Activated CD8-positive, alpha-beta memory T cell treated with anti-CD3 and anti-CD28 coated beads, Interleukin-2, amount 50 U/mL, for 1 hour (primary cell): ENCODE results near the gene SFRP5.

Experiments
- DNase-seq: peaks from one replicate; pipeline ENCODE4 v3.0.0-alpha.2; 2020; ENCODE audit errors: extremely low read depth

The SFRP5 gene

DNA sequence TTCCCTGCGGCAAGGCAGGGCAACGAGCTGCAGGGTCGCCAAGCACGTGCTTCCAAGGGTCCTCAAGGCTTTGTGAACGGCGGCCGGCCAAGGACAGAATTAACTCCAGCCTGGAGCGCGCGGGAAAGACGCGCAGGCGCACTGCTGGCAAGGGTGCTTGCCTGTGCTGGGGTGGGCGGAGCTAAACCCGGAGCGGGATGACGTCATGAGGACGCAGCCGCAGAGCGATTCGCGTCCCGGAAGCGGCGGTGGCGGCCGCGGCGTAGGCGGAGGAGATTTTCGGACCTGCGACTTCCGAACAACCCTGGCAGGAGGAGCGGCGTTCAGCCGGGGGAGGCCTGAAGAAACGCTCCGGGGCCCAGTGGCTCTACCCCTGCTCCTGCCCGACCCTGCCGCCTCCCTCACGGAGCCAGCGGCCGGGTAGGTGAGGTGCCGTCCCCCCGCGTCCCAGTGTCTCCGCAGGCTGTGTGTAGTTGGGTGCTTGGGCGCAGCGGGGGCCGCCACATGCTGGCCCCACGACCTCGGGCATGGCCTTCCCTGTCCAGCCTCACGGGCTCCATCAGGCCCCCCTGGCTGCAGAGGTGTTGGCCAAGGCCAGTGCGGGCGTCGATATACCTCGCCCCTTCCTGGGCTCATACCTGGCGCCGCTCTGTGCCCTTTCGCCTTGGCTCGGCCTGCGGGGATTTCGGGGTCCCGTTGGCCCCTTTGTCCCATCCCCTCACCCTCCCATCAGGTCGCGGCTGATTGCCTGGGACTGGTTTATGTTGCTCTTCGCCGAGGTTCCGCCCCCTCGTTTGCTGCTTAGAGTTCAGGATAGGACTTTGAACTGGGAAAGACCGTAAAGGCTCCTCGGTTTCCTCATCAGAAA, 34.7 kb downstream of the SFRP5 start, which contains the start of gene ZFYVE27:
ZFYVE27 (plus strand) TSS at position 227 of the 868 bp plus-strand sequence. CDS start 1,350 bp downstream, outside the sequence.
- DNase-seq = peak; percentile 87

DNA sequence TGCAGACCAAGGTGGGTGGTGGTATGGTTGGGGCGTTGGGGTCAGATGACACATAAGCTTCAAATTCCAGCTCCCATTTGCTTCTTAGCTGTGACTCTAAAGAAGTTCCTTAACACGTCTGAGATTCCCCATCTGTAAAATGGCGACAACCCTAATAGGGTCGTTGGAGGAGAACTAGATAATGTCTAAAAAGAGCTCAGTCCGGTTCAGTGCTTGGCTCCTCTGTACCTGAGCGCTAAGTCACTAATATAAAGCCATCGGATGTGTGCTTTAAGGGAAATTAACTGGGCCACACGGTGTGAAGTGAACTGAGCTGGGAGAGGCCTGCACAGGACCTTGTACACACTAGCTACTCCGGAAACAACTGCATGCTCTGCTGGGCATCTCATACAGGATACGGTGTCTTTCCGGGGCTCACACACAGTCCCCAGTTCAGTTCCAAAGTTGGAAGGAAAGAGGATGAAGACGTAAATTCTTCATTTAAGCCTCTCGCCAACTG, 35.3 kb downstream of the SFRP5 start:
- no peak for DNase-seq

DNA sequence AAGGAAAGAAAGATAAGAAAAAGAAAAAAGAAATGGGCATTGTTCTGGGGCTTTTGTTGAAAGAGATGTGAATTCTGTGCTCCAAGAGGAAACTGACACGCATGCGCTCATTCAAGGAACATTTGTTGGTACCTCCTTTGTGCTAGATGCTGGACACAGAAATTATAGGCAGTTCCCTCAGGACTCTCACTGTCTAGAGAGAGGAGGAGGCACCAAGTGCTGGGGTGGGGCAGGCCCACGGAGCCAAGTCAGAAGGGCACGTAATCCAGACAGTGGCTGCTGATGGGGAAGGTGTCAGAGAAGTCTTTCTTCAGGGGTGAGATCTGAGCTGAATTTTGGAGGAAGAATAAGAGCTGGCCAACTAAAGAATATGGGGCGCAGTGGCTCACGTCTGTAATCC, 37.8 kb downstream of the SFRP5 start:
- DNase-seq = no peak

DNA sequence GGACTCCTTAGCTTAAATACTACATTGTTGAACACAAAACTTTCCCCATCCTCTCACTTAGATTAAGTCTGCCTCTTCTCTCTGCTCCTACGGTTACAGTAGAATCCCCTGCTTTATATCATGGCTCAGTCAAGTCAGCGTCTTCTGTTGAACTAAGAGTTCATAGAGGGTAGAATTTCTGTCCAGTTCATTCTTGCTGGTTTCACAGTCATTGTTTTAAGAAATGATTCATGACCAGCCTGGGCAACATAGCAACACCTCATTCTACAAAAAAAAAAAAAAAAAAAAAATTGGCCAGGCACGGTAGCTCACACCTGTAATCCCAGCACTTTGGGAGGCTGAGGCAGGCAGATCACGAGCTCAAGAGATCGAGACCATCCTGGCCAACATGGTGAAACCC, 38.5 kb downstream of the SFRP5 start:
- no peak for DNase-seq

DNA sequence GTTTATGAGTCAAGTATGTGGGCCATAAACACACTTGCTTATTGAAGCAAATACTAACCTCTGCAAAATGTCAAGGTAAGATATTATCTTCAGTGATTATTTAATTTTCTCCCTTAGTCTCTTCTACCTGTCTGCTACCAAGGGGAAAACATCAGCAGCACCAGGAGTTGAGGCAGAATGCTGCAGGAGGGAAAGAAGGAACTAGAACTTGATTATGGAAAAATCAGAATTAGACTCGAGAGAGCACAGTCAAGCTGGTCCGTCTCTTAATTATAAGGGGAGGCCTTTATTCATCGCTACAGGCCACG, 39.8 kb downstream of the SFRP5 start:
- no peak for DNase-seq

DNA sequence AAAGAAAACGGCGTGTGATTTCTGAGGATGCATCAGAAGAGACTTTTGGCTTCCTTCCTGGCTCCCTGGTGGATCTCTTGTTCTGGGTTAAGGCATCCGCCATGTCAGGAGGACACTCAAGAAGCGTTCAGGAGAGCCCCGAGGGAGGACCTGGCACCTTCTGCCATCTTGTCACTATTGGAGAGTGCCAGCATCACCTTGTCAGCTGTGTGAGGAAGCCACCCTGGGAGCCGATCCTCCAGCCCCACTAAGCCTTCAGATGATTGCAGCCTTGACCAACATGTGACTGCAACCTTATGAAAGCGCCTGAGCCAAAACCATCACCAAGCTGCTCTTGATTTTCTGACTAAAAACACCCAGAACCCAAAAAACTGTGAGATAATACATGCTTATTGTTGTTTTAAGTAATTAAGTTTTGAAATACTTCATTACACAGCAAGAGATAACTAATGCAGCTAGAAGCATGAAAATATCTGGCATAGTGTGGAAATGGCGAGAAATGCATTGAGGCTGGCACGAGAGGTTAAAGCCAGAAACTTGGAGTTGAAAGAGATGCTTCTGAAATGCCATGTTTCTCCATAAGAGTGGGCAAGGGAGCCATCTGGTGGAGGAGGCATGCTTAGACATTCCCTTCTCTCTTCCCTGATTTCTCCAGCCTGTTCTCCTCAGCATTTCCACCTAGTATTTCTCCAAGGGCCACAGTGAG, 40.3 kb downstream of the SFRP5 start:
- no peak for DNase-seq

DNA sequence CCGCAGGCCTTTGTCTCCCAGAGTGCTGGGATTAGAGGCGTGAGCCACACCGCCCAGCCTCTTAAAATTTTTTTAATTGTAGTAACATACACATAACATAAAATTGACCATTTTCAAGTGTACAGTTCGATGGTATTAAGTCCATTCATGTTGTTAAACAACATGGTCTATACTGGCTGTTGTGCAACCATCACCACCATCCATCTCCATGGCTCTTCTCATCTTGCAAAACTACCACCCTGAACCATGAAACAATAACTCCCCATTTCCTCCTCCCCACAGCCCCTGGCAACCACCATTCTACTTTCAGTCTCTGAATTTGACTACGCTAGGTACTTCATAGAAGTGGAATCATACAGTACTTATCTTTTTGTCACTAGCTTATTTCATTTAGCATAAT, 42.8 kb downstream of the SFRP5 start:
- DNase-seq = no peak

DNA sequence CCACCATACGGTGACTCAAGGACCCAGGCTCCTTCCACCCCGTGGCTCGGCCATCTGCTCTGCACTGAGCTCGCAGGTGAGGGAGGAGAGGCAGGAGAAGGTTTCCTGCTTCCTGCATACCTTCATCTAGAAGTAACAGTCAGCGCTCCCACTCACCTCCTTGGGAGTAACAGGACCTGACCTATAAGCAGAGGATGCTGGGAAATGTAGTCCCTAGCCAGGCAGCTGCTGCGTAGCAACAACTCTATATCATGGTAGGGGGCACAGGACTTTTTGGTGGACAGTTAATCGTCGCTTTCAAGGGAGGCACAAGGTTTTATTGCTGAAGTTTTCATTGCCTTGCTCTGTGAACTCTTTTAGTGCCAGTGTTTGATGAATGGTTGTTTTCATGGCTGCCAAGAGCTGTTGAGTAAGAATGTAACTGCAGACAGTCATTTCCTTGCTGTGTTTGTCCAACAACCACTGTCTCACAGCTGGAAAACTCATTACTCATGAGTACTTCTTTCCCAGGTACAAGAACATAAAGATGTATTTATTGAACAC, 45.1 kb downstream of the SFRP5 start:
- no peak for DNase-seq

DNA sequence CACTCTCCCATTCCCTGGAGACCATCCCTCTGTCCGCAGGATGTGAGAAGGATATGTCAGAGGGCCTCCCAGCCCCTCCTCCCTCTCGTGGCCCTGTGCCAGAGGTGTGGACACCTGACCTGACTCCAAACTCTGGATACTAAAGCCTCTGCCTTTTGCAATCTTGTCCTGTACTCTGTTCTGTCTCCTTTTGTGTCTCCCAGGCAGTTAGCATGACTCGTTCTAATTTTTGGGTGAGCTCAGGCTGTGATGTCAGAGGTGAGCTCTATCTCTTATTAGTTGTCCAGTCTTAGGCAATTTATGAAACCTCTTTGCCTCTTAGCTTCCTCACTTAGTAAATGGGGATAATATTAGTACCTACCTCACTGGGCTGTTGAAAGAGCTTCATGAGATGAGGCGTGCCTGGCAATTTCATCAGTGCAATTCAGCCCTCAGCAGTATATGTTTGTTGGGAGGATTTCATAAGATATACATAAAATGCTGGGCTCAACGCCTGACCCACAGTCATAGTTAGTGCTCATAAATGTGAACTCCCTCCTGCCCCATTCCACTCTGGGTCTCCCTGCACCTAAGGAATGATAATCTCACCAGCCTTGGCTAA, 47.4 kb downstream of the SFRP5 start:
- no peak for DNase-seq

DNA sequence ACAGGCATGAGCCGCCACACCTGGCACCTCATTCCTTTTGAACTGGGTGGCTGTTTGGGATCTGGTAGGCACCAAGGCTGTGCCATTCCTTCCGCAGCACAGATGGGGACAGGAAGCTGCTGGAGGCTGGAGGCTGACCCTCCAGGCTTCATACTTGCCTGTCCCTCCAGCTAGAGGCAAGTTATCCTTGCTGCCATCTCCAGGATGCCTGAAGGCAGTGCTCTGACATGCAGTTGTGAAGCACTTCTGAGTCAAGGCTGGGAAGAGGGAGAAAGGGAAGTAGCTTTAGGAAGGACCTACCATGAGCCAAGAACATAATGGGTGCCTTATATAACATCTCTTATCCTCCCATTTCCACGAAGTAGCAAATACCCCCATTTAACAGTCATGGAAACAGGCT, 48.8 kb downstream of the SFRP5 start:
- no peak for DNase-seq

DNA sequence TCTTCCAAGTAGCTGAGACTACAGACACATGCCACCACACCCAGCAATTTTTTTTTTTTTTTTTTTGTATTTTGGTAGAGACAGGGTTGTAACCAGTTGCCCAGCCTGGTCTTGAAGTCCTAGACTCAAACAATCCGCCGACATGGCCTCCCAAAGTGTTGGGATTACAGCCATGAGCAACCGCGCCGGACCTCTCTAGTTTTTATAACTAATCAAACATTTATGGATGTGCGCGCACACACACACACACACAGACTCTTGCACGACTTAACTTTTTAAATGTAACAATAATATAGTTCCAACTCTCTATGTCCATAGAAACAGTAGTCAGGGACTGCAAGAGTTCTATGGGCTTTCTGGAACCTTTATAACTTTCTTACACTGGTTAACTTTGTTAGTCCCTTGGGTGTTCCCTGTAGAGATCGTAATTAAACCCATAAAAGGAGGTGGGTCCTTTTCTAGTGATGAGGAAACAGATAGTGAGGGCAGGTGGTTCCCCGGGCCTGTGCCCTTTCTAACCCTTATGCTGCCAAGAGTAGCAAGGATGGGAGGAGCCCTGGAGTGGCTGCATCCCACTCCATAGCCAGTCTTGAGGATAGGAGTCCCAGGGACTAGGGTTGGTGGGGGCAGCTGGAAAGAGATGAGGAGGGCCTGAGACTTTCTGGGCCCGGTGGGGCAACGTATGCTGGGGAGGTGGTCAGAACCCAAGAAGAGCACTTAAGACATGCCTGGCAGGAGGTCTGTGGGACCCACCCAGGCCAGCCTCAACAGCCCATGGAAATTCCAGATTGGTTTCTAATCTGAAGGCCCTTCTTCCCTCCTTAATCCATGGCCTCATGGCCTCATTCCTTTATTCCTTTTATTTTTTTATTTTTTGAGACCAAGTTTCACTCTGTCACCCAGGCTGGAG, 49.7 kb downstream of the SFRP5 start:
- no peak for DNase-seq

DNA sequence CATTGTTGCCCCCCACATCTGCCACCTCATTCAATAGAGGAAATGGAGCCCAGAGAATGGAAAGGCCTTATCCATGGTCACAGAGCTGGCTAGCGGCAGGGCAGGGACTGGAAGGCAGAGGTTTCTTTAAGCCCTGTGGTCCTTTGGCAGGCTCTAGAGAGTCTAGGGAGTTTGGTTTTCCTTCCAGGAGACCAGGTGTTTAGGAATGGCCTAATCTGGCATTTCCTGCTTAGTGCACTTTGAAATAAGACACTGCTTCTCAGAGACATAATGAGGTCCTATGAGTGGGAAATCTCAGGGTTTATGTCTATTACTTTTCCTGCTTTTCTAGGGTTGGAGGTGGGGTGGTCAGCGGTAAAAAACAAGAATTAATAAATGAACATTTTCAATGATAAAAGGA, 52.2 kb downstream of the SFRP5 start:
- DNase-seq = no peak

DNA sequence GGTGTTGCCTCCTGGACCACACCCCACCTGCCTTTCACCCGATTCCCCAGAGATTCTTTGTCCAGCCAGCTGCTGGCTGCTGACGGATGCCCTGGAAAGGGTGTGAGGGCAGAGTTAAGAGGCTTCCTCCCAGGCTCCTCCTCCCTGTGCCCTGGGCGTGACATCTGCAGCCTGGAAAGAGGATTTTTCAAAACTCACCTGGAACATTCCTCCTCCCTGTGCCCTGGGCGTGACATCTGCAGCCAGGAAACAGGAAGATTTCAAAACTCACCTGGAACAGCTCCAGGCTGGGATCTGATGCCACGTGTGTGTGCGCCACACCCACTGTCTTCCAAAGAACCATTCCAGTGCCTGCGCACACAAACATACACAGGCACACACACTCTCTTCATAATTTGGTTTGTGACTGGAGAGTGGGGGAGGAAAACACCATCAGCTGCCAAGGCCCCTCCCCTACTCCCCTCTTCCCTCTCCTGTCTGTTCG, 53.1 kb downstream of the SFRP5 start:
- no peak for DNase-seq

DNA sequence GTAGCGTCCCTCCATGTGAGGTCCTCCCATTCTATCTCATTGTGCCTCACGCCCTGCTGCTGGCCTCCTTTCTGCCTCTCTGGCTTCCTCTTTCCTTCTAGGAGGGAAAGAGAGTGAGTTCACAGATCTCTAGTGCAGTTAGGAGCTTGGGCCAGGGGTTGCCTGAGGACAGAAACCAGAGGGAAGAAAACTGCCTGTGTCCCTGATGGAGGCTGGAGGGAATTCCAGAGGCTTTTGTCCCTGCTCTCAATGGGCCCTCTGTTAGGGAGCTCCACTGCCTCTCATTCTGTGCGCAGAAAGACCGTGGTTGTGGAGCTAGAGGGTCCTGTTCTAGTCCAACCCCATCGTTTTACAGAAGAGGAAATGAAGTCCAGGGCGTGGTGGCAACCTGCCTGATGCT, 53.6 kb downstream of the SFRP5 start:
- no peak for DNase-seq

DNA sequence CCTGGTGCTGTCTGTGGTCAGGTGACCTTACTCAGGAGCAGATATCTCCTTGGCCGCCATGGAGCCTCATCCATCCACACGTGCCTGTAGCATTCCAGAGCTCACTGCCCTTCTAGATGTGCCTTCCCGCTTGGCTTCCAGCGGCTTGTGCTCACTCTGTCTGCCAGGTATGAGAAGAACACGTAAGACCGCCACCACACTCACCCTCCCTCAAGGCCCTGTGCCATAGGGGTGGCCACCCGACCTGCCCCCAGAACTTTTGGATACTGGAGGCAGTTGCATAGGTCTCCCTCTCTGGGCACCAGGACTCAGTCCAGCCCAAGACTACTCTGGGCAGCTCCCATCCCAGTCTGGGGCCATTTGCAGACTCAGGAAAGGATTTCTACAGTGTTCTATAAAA, 54.2 kb downstream of the SFRP5 start:
- no peak for DNase-seq
